HG03039 (cell line): ENCODE data around the gene LPIN1.
"Not testable (repeated sequence)": the region's sequence is repeated elsewhere in the genome, so short reads cannot be mapped to it uniquely, and the experiment has no call there.

Experiments used
- ATAC-seq: cut with Tn5 transposase; IDR thresholded peaks from one replicate; pipeline ENCODE4 v1.9.1; 2021; ENCODE audit warnings: mild to moderate bottlenecking, moderate library complexity; ENCODE audit not compliant: unreplicated experiment

The LPIN1 gene

GRCh38 chr2:11829324-11829946 lies 83.0 kb downstream of the LPIN1 start:
- ATAC-seq, result peak; percentile 16

DNA sequence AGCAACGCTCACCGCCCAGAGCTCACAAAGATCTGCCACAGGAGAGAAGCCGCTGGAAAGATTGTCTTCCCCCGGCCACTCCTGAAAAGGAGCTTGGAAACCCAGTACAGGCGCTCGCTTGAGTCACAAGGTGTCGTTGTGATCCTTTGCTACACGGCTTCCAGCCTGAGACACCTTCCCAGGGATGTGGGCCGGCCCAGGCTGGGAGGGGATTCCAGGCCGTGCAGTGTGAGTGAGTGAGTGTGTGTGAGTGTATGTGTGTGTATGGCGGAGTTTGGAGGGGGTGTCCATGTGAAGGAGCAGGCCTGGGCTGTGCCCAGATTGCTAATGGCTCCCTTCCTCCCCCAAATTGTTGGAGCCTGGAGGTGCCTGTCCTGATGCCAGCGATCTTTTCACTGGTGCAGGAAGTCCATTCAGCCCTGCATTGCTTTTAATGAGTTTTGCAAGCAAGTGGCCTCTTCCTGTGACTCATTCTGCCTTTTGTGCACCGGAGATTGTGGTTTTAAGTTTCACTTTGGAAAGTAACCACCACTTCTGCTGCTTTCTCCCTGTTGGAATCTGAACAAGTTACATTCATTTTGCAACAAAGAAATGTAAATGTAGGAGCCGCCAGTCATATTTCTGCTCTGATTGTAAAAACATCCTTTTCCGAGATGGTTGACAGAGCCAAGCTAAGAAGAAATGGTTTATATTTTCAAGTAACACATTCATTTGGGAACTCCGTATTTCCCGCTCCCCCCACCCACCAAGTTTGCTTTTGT lies 83.7 kb downstream of the LPIN1 start:
- peak; percentile 75 for ATAC-seq

DNA sequence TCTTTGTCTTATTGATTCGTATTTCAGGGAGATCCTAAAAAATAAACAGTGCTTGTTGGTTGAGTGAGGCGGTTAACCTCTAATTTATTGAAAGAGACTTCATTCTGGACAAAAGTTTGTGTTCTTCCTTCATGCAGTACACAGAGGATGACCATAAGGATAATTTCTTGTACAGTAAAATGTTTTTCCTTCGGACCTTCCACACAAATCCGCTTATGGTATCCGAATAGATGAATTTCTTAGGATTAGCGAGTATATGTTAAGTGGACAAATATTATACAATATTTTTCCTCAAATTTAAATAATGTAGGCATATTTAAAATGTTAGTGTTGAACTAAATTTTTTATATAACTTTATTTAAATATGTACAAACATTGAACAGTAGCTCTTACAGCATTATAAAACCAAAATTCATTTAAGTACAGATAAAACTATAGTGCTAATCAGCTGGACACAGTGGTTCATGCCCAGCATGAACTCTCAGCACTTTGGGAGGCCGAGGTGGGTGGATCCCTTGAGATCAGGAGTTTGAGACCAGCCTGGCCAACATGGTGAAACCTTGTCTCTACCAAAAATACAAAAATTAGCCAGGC lies 84.4 kb downstream of the LPIN1 start:
- no peak for ATAC-seq

DNA sequence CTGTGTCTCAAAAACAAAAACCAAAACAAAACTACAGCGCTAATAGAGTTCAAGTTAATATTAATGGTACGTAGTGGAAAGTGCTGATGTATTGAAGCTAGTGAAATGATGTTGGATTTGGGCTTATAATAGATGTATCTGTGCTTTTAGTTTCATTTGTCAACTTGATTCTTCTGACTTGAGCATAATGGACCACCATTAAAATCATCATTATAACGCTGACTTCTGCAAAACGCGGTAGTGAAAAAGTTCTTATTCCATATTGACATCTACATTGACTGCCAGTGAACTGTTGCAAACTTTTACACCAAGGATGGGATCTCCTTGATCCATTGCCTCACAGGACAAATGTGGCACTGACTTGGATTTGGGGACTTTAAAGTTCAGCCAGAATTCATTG lies 85.0 kb downstream of the LPIN1 start:
- no peak for ATAC-seq

GRCh38 chr2:11832531-11832930 lies 86.1 kb downstream of the LPIN1 start:
- no peak for ATAC-seq

GRCh38 chr2:11833601-11834000 lies 87.2 kb downstream of the LPIN1 start:
- no peak for ATAC-seq

DNA sequence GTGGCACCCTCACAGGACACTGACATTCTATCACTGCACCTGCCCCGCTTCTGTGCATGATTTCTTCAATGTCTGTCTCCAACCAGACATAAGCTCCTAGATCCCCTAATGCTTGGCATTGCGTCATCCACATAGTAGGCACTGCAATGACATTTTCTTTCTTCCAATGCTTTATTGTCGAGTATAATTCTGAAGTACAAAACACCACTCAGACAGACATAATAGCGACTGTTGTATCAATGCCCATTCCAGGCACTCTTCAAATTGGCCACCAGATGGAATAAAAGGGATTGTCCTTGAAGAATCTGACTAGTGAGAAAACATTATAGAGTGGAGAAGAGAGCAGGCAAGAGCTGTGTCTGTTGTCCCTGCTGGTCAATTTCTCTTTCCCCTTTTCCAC lies 89.0 kb downstream of the LPIN1 start:
- no peak for ATAC-seq

- no peak for ATAC-seq
Observed at GRCh38 chr2:11836647-11837219, 90.3 kb downstream of the LPIN1 start.

GRCh38 chr2:11837875-11838734 lies 91.7 kb downstream of the LPIN1 start:
- ATAC-seq, result no peak

- no peak for ATAC-seq
Observed at GRCh38 chr2:11839916-11840315, 93.5 kb downstream of the LPIN1 start.

DNA sequence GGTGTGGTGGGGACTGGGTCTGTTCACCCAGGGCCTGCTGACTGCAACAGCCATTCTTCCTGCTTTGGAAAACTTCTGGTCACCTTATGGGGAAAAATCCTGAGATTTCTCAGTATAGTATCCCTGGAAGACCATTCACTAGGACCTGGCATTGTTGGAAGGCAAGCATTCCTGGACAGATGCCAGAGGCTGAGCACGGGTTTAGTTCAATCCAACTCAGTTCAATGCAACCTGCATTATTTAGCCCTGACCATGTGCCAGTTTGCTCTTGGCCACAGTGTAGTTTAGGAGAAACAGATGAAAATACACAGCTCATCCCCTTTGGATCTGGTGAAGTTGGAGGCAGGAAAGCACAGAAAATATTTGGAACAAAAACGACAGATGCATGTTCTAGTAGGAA lies 95.9 kb downstream of the LPIN1 start:
- no peak for ATAC-seq

DNA sequence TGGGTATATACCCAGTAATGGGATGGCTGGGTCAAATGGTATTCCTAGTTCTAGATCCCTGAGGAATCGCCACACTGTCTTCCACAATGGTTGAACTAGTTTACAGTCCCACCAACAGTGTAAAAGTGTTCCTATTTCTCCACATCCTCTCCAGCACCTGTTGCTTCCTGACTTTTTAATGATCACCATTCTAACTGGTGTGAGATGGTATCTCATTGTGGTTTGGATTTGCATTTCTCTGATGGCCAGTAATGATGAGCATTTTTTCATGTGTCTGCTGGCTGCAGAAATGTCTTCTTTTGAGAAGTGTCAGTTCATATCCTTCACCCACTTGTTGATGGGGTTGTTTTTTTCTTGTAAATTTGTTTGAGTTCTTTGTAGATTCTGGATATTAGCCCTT lies 98.4 kb downstream of the LPIN1 start:
- ATAC-seq, result not testable (repeated sequence)

- ATAC-seq, result not testable (repeated sequence)
Observed at GRCh38 chr2:11847935-11848334, 101.5 kb downstream of the LPIN1 start.

- ATAC-seq, result no peak
Observed at GRCh38 chr2:11850082-11850481, 103.7 kb downstream of the LPIN1 start.

- ATAC-seq, result no peak
Observed at GRCh38 chr2:11852526-11853196, 106.2 kb downstream of the LPIN1 start.

DNA sequence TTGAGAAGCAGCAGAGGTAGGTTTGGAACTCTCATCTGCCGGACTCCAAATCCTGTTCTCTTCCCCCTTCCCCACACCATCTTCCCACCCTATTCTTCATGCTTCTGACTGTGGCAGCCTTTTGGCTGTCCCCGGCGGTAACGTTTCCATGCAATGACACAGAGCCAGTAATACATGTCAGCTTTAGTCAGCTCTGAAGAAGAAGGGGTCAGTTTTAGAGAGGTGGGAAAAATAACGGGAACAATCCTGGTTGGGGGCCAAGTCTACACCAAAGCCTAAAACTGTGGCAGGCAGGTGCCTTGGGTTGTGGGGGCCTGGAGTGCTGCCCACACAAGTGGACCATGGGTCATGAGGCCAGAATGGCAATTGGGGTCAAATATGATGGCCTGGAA lies 106.8 kb downstream of the LPIN1 start:
- no peak for ATAC-seq

DNA sequence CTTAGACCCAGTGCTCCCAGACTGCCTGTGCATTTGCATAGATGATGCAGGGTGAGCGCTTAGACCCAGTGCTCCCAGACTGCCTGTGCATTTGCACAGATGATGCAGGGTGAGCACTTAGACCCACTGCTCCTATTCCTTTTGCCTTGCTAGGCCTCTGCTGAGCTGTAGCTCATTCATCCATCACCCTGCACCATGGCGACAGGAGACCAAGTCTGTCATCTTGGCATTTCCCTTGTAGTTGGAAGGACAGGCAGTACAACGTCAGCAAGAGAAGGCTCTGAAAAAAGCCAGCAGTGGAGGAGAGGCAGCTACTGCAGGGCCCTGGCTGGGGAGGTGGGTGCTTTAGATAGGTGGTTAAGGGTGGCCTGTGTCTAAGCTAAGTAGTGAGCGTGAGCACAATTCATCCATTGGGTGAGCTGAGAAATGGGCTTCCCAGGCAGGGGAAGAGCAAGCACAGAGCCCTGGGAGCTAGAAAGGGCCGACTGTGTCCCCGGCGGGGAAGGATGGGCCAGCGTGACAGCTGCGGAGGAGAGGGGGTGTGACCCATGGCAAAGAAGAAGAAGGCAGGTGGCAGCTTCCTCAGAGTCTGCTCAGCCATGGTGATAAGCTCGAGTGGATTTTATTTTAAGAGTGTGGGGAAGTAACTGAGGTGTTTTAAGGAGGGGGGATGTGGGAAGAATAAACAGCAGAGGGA lies 108.8 kb downstream of the LPIN1 start:
- no peak for ATAC-seq

DNA sequence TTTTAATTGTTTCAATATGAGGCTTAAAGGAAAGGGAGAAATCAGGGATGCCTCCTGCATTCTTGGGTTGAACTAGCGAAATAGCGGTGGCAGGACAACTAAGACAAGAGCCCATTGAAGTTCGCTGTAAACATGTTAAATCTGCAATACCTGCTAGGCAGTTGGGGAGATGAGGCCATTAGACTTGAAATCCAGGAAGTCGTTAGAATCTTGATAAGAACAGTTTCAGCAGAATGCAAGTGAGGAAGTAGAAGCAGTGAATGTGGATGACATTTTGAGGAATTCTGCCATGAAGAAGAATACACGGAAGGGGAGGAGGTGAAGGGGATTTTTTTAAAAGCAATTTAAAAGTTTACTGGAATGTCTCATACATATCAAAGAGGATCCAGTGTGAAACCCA lies 109.7 kb downstream of the LPIN1 start:
- ATAC-seq, result no peak

- ATAC-seq, result no peak
Observed at GRCh38 chr2:11858883-11859282, 112.5 kb downstream of the LPIN1 start.

GRCh38 chr2:11859975-11860374 lies 113.5 kb downstream of the LPIN1 start:
- ATAC-seq, result not testable (repeated sequence)
